Islet precursor cell (in vitro differentiated cells): Measurements from ENCODE around the gene DENND4B.
A peak's percentile ranks its signal among the peaks of the same experiment; 100 is the strongest.
"Not testable (repeated sequence)": the region's sequence is repeated elsewhere in the genome, so short reads cannot be mapped to it uniquely, and the experiment has no call there.

ENCODE experiments used
- DNase-seq: peaks from one replicate; pipeline ENCODE4 v3.0.0-alpha.2; 2018

Gene DENND4B

GRCh38 chr1:153922972-153923925 lies 23.3 kb downstream of the DENND4B start, which contains the start of gene GATAD2B:
Gene GATAD2B (minus strand): TSS chr1:153922972. CDS start chr1:153828347, 94,625 bp downstream.
- peak; percentile 100 for DNase-seq

- DNase-seq: peak; percentile 91
These were observed 24.2 kb downstream of the DENND4B start for GRCh38 chr1:153922076-153922971.

- peak; percentile 61 for DNase-seq
These were observed 24.8 kb downstream of the DENND4B start for GRCh38 chr1:153921803-153922075.

- DNase-seq: no peak
These were observed 25.3 kb downstream of the DENND4B start for GRCh38 chr1:153921080-153921802.

- DNase-seq: peak; percentile 49
These were observed 26.4 kb downstream of the DENND4B start for GRCh38 chr1:153919876-153920852.

GRCh38 chr1:153916297-153916696 lies 30.2 kb downstream of the DENND4B start:
- no peak for DNase-seq

GRCh38 chr1:153912349-153912748 lies 34.2 kb downstream of the DENND4B start:
- DNase-seq: no peak

- DNase-seq: not testable (repeated sequence)
These were observed 36.0 kb downstream of the DENND4B start for GRCh38 chr1:153910560-153910959.

- no peak for DNase-seq
These were observed 38.4 kb downstream of the DENND4B start for GRCh38 chr1:153908071-153908470.

GRCh38 chr1:153907134-153907533 lies 39.4 kb downstream of the DENND4B start:
- DNase-seq: no peak

GRCh38 chr1:153906396-153906795 lies 40.1 kb downstream of the DENND4B start:
- DNase-seq: no peak

GRCh38 chr1:153905908-153906307 lies 40.6 kb downstream of the DENND4B start:
- DNase-seq: not testable (repeated sequence)

- DNase-seq: no peak
These were observed 42.6 kb downstream of the DENND4B start for GRCh38 chr1:153903841-153904455.

GRCh38 chr1:153899509-153899908 lies 47.0 kb downstream of the DENND4B start:
- no peak for DNase-seq

- not testable (repeated sequence) for DNase-seq
These were observed 50.7 kb downstream of the DENND4B start for GRCh38 chr1:153895866-153896265.

GRCh38 chr1:153891042-153891441 lies 55.5 kb downstream of the DENND4B start:
- not testable (repeated sequence) for DNase-seq

- no peak for DNase-seq
These were observed 58.0 kb downstream of the DENND4B start for GRCh38 chr1:153888533-153888932.

GRCh38 chr1:153886127-153886526 lies 60.4 kb downstream of the DENND4B start:
- no peak for DNase-seq

GRCh38 chr1:153883223-153883622 lies 63.3 kb downstream of the DENND4B start:
- no peak for DNase-seq

- DNase-seq: no peak
These were observed 64.1 kb downstream of the DENND4B start for GRCh38 chr1:153882296-153882912.

GRCh38 chr1:153881751-153882150 lies 64.8 kb downstream of the DENND4B start:
- no peak for DNase-seq
